A673 (cell line): ENCODE data around the gene SH2D6.

Experiments used
- CTCF ChIP-seq: fragments of 300-800, 200-600 bp; sonication (generic); conservative IDR thresholded peaks from 2 replicates; pipeline ENCODE4 v1.5.1; 2017; ENCODE audit warnings: low read depth, mild to moderate bottlenecking, antibody characterized with exemption, low read length, moderate library complexity, mixed read lengths
- EZH2 ChIP-seq: fragments of 200-600 bp; sonication (generic); IDR thresholded peaks from 2 replicates; pipeline ENCODE4 v1.6.1; 2017; ENCODE audit warnings: borderline replicate concordance, low read depth, mild to moderate bottlenecking, mixed read lengths, antibody characterized with exemption, low read length; ENCODE audit not compliant: poor library complexity, severe bottlenecking

- TF ChIP-seq CTCF (no peak), EZH2 (no peak)
These were observed 30.7 kb downstream of the SH2D6 start for GRCh38 chr2:85449214-85449588.
